ENCODE measurements around the gene PVR.

DNA sequence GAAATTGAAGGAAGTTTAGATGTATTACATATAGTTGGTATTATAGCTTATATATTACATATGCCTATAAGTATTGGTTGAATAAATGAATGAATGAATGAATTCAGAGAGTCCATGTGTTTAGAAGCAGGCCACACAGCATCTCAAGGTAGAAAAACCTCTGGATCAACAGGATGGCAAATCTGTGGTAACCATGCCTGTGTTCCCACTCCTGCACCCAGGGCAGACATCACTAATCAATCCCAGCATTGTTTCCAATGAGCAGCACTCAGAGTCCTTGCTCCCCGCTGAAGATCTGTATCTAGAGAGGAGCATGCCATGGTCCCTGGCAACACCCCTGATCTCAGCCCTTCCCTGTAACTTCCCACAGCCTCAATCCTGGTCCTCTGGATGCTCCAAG is 28.5 kb downstream of the PVR start:
- TF ChIP-seq, protein P1, sequence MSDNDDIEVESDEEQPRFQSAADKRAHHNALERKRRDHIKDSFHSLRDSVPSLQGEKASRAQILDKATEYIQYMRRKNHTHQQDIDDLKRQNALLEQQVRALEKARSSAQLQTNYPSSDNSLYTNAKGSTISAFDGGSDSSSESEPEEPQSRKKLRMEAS (IDR thresholded peaks at IDR 0.05) = no peak
- TF ChIP-seq, protein P2, sequence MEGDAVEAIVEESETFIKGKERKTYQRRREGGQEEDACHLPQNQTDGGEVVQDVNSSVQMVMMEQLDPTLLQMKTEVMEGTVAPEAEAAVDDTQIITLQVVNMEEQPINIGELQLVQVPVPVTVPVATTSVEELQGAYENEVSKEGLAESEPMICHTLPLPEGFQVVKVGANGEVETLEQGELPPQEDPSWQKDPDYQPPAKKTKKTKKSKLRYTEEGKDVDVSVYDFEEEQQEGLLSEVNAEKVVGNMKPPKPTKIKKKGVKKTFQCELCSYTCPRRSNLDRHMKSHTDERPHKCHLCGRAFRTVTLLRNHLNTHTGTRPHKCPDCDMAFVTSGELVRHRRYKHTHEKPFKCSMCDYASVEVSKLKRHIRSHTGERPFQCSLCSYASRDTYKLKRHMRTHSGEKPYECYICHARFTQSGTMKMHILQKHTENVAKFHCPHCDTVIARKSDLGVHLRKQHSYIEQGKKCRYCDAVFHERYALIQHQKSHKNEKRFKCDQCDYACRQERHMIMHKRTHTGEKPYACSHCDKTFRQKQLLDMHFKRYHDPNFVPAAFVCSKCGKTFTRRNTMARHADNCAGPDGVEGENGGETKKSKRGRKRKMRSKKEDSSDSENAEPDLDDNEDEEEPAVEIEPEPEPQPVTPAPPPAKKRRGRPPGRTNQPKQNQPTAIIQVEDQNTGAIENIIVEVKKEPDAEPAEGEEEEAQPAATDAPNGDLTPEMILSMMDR (IDR thresholded peaks at IDR 0.05; ENCODE audit: low read depth, low read length, missing input control) = no peak
- TF ChIP-seq RAD21 (IDR thresholded peaks at IDR 0.05) (no peak), RXRA (IDR thresholded peaks at IDR 0.05) (no peak), JUND (IDR thresholded peaks at IDR 0.05) (no peak), YY1 (IDR thresholded peaks at IDR 0.05) (no peak), TAF1 (conservative IDR thresholded peaks at IDR 0.05) (no peak), SP1 (IDR thresholded peaks at IDR 0.05) (no peak), GABPA (IDR thresholded peaks at IDR 0.05 in 1 of 2, conservative IDR thresholded peaks at IDR 0.05 in 1 of 2) (no peak), EGR1 (IDR thresholded peaks at IDR 0.05; ENCODE audit: low read depth in 2 of 2) (no peak), FOXA1 (IDR thresholded peaks at IDR 0.05) (no peak)
- TF ChIP-seq, protein P3, sequence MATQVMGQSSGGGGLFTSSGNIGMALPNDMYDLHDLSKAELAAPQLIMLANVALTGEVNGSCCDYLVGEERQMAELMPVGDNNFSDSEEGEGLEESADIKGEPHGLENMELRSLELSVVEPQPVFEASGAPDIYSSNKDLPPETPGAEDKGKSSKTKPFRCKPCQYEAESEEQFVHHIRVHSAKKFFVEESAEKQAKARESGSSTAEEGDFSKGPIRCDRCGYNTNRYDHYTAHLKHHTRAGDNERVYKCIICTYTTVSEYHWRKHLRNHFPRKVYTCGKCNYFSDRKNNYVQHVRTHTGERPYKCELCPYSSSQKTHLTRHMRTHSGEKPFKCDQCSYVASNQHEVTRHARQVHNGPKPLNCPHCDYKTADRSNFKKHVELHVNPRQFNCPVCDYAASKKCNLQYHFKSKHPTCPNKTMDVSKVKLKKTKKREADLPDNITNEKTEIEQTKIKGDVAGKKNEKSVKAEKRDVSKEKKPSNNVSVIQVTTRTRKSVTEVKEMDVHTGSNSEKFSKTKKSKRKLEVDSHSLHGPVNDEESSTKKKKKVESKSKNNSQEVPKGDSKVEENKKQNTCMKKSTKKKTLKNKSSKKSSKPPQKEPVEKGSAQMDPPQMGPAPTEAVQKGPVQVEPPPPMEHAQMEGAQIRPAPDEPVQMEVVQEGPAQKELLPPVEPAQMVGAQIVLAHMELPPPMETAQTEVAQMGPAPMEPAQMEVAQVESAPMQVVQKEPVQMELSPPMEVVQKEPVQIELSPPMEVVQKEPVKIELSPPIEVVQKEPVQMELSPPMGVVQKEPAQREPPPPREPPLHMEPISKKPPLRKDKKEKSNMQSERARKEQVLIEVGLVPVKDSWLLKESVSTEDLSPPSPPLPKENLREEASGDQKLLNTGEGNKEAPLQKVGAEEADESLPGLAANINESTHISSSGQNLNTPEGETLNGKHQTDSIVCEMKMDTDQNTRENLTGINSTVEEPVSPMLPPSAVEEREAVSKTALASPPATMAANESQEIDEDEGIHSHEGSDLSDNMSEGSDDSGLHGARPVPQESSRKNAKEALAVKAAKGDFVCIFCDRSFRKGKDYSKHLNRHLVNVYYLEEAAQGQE (IDR thresholded peaks at IDR 0.05) = no peak
- TF ChIP-seq, protein P4, sequence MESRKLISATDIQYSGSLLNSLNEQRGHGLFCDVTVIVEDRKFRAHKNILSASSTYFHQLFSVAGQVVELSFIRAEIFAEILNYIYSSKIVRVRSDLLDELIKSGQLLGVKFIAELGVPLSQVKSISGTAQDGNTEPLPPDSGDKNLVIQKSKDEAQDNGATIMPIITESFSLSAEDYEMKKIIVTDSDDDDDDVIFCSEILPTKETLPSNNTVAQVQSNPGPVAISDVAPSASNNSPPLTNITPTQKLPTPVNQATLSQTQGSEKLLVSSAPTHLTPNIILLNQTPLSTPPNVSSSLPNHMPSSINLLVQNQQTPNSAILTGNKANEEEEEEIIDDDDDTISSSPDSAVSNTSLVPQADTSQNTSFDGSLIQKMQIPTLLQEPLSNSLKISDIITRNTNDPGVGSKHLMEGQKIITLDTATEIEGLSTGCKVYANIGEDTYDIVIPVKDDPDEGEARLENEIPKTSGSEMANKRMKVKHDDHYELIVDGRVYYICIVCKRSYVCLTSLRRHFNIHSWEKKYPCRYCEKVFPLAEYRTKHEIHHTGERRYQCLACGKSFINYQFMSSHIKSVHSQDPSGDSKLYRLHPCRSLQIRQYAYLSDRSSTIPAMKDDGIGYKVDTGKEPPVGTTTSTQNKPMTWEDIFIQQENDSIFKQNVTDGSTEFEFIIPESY (IDR thresholded peaks at IDR 0.05) = no peak

Measured in liver (tissue), 3 donors.